Fibroblast of the aortic adventitia (primary cell): ENCODE results near the gene SLC35A2. TPM values are rescaled to one million over a fixed set of nuclear protein-coding genes. Genes with fewer than 3 reads are reported as not detected.
A peak's percentile ranks its signal among the peaks of the same experiment; 100 is the strongest.

Experiments used
- DNase-seq: peaks from one replicate; pipeline ENCODE4 v3.0.0-alpha.2; 2010; ENCODE audit warnings: low read depth
- H3K4me3 ChIP-seq: 2 replicates; pipeline ENCODE4 v1.5.1; 2011; ENCODE audit warnings: low read depth, mild to moderate bottlenecking, control low read depth, low read length, moderate library complexity
- CTCF ChIP-seq: IDR thresholded peaks from 2 replicates; pipeline ENCODE4 v1.5.1; 2011; ENCODE audit warnings: mild to moderate bottlenecking, low read length, control low read depth, inconsistent platforms; ENCODE audit not compliant: insufficient read depth
- total RNA-seq: library from RNA; depleted of rRNA; stranded (reverse); fragments of >200 nt; gene quantifications from 2 replicates; pipeline ENCODE4 v1.2.3, GENCODE V29; 2012; ENCODE audit warnings: low replicate concordance

The SLC35A2 gene
- total RNA-seq, 1 donor, result 12.2 TPM

- peak; percentile 59 for DNase-seq
Observed at GRCh38 chrX:48897157-48897624, 14.3 kb downstream of the SLC35A2 start.

DNA sequence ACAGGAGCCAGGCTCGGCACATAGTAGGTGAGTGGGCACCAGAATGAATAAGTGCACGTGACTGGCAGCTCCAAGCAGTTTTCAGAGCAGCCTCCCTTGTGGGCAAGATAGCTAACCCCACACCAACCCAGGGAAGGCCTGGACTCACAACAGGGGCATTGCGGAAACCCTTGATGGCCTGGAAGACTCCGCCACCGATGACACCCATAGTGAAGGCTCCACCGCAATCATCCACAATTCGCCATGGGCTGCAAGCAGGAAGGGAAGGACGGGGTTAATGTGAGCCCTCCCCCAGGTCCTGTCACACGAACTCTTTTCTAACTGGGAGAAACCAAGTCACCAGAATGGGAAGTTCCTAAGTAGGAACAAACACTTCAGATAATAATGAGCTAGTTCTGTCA is 14.8 kb downstream of the SLC35A2 start:
- DNase-seq, result peak; percentile 28
- H3K4me3 ChIP-seq, result peak overlapping the region; percentile 80
- TF ChIP-seq CTCF, result no peak

More at GRCh38 chrX:48897157-48897624, 14.3 kb downstream of the SLC35A2 start:
- TF ChIP-seq CTCF, result no peak
- peak overlapping the region; percentile 80 for H3K4me3 ChIP-seq

GRCh38 chrX:48894891-48895290 is 16.6 kb downstream of the SLC35A2 start:
- TF ChIP-seq CTCF, result no peak
- no peak for DNase-seq
- H3K4me3 ChIP-seq, result no peak overlapping the region

DNA sequence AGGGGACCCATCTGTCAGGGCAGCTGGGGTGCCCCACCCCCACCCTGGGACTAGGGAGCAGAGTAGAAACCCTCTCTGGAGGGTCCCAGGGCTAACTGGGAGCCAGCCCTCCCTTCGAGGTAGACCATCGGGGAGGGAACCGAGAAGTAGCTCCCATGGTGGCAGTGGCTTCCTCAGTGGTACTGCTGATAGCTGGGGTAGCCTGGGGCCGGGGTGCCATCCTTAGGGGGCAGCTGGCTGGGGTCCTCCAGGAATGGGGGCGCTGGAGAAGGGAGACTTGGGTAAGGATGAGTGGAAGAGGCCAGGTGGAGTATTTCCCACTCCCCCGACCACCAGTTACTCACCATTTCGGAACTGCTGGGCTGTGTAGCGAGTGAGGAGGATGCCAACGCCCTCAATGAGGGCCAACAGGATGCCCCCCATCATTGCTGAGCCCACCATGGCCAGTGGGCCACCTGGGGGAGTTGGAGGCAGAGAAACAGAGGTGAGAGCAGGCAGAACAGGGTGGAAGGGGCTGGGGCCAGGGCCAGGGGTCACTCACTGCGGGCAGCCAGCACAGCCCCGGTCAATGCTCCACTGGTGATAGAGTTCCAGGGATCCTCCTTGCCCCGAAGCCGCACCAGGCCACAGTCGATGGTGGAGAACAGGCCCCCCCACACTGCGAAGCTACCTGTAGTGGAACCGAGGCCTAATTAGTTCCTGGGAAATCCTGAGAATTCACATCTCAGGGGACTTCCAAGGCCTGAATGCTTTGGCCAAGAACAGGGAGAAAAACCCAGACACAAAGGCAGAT is 17.7 kb downstream of the SLC35A2 start:
- TF ChIP-seq CTCF, result no peak
- DNase-seq, result no peak
- H3K4me3 ChIP-seq, result no peak overlapping the region

DNA sequence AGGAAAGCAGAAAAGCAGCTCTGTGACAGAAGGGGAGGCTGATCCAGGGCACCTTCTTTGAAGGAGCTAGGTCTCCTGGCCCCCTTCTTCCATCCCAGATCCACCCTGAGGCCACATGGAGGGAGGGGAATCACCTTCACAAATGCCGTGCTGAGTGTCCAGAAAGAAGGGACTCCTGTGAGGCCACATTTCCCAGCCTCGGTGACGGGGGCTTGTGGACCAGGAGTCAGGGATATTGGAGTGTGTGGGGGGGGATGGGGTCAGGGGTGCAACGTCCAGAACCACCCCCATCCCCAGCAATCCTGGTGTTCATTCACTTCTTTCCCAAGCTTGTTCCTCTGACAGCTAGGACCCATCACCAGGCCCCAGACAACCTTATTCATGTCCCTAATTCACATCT is 18.6 kb downstream of the SLC35A2 start:
- H3K4me3 ChIP-seq, result no peak overlapping the region
- TF ChIP-seq CTCF, result no peak
- no peak for DNase-seq

- peak; percentile 75 for DNase-seq
- peak overlapping the region; percentile 58 for H3K4me3 ChIP-seq
- TF ChIP-seq CTCF, result peak; percentile 54
Observed at GRCh38 chrX:48891402-48892288, 19.8 kb downstream of the SLC35A2 start.
